Right lobe of liver (tissue), 6 donors: Measurements from ENCODE around the gene KLHL34. TPM values are rescaled to one million over a fixed set of nuclear protein-coding genes. Genes with fewer than 3 reads are reported as not detected.

ENCODE experiments used
- ATAC-seq, 4 donors: fragments of 200-7000 bp; cut with Tn5 transposase; one replicate each; pipeline ENCODE4 v1.9.1; 2020; ENCODE audit warnings: mild to moderate bottlenecking in 4 of 4, moderate library complexity in 4 of 4
- DNase-seq, 3 donors: peaks; one replicate each; pipeline ENCODE4 v3.0.0-alpha.2; 2020
- H3K27ac ChIP-seq, 3 donors: fragments of 200-600 bp; one replicate each; pipeline ENCODE4 v1.8.0; 2022
- H3K27me3 ChIP-seq, 2 donors: fragments of 200-600 bp; one replicate each; pipeline ENCODE4 v1.8.0; 2022
- H3K36me3 ChIP-seq, 4 donors: fragments of 200-600 bp; sonication (generic) in 1 of 4; one replicate each; pipeline versions ENCODE4 v1.5.1 to v1.8.0; 2017 to 2022; ENCODE audit warnings: control low read depth in 1 of 4
- H3K4me1 ChIP-seq, 4 donors: fragments of 200-600 bp; sonication (generic) in 1 of 4; one replicate each; pipeline versions ENCODE4 v1.5.1 to v1.8.0; 2017 to 2022; ENCODE audit warnings: control low read depth in 1 of 4
- H3K4me3 ChIP-seq, 3 donors: fragments of 200-600 bp; one replicate each; pipeline ENCODE4 v1.8.0; 2022
- H3K9me3 ChIP-seq, 4 donors: fragments of 200-600 bp; sonication (generic) in 1 of 4; one replicate each; pipeline versions ENCODE4 v1.5.1 to v1.8.0; 2017 to 2022; ENCODE audit warnings: control low read depth in 1 of 4
- CTCF ChIP-seq, 4 donors: fragments of 200-600 bp in 3 of 4; fragments of 450-650 bp in 1 of 4; IDR thresholded peaks; one replicate each; pipeline versions ENCODE4 v1.5.1 to v1.8.0; 2016 to 2022; ENCODE audit warnings: antibody characterized with exemption in 4 of 4, mild to moderate bottlenecking in 2 of 4
- POLR2A ChIP-seq: fragments of 450-650 bp; IDR thresholded peaks from one replicate; pipeline ENCODE4 v1.6.1; 2017; ENCODE audit warnings: antibody characterized with exemption, mild to moderate bottlenecking
- WGBS: methylation state at CpG from one replicate; pipeline ENCODE4 v1.1.6; 2018; ENCODE audit warnings: low coverage, low lambda C conversion rate; ENCODE audit not compliant: insufficient coverage; ENCODE audit errors: missing lambda C conversion rate; 5-methylcytosine and 5-hydroxymethylcytosine counted together
- intact Hi-C, 2 donors: fragments of 100-400 bp; cut with DNase I; formaldehyde crosslinking; loops; one replicate each; pipeline versions ENCODE4 v1.11.2 to v1.14.1; 2022
- total RNA-seq, 6 experiments: library from RNA; depleted of rRNA in 2 of 6; stranded (reverse); fragments of >200 nt in 2 of 6; fragmentation: NEBNext Ultra II Directional in 3 of 6; extraction: Animal tissue kit (Norgen Biotek cat#: 25700) in 3 of 6; gene quantifications; one replicate each; pipeline versions ENCODE4 v1.1.0 to v1.2.4, GENCODE V29; 2016 to 2023
- donor health status: DM: no; HTN: yes; CAD: no.
- donor health status: DM: no; HTN: no; CAD: no.
- donor health status: DM: no; HTN: no; CAD: no.
- donor health status: DM: no; HTN: yes; CAD: no.
- donor health status: DM: no; HTN: yes; CAD: no.

KLHL34 gene
- total RNA-seq, 6 experiments from 2014 or later = 0.06 to 0.18 (median 0.10) TPM; not detected in 1

- H3K4me3 ChIP-seq = no peak overlapping the region
- TF ChIP-seq POLR2A (no peak), CTCF (IDR thresholded peaks at IDR 0.05) (no peak)
- intact Hi-C loops = no loop called here
Measured at GRCh38 chrX:21623778-21624501, 34.2 kb downstream of the KLHL34 start.

GRCh38 chrX:21620234-21620633 lies 37.9 kb downstream of the KLHL34 start:
- no peak for TF ChIP-seq CTCF (IDR thresholded peaks at IDR 0.05)
- TF ChIP-seq POLR2A = no peak
- H3K9me3 ChIP-seq = no peaks in the 10 kb centered on the region
- no peak overlapping the region for H3K27ac ChIP-seq
- no peaks in the 10 kb centered on the region for H3K27me3 ChIP-seq
- no peaks in the 10 kb centered on the region for H3K36me3 ChIP-seq
- WGBS = 93% methylated on average over 2 of the region's 2 CpGs
- no peak for ATAC-seq
- H3K4me3 ChIP-seq = no peak overlapping the region
- no peak for DNase-seq
- H3K4me1 ChIP-seq = no peaks in the 10 kb centered on the region
- intact Hi-C loops = no loop called here

More at GRCh38 chrX:21623778-21624501, 34.2 kb downstream of the KLHL34 start:
- H3K4me1 ChIP-seq = no peaks in the 10 kb centered on the region
- H3K27me3 ChIP-seq = no peaks in the 10 kb centered on the region
- no peak for ATAC-seq
- no peaks in the 10 kb centered on the region for H3K9me3 ChIP-seq
- no peaks in the 10 kb centered on the region for H3K36me3 ChIP-seq
- no peak overlapping the region for H3K27ac ChIP-seq
- no peak for DNase-seq

GRCh38 chrX:21616386-21616785 lies 41.7 kb downstream of the KLHL34 start:
- WGBS = 18% methylated on average over 1 of the region's 1 CpG
- Histone ChIP-seq H3K4me3 (no peak overlapping the region), H3K27me3 (no peaks in the 10 kb centered on the region), H3K27ac (no peak overlapping the region), H3K4me1 (no peaks in the 10 kb centered on the region), H3K9me3 (no peaks in the 10 kb centered on the region), H3K36me3 (no peaks in the 10 kb centered on the region)
- intact Hi-C loops = no loop called here
- ATAC-seq (no peak), DNase-seq (no peak)
- no peak for TF ChIP-seq CTCF (IDR thresholded peaks at IDR 0.05)
- no peak for TF ChIP-seq POLR2A

- Histone ChIP-seq H3K9me3 (no peaks in the 10 kb centered on the region), H3K36me3 (no peaks in the 10 kb centered on the region), H3K4me3 (no peak overlapping the region), H3K27me3 (no peaks in the 10 kb centered on the region), H3K27ac (no peak overlapping the region), H3K4me1 (no peaks in the 10 kb centered on the region)
- no peak for TF ChIP-seq CTCF (IDR thresholded peaks at IDR 0.05)
- no peak for TF ChIP-seq POLR2A
- no peak for DNase-seq
- intact Hi-C loops = no loop called here
- 38% methylated on average over 5 of the region's 5 CpGs for WGBS
- ATAC-seq = no peak
Measured at GRCh38 chrX:21612154-21612553, 46.0 kb downstream of the KLHL34 start.
